NB4 (cell line): ENCODE data around the gene HOXA6.

Experiments
- DNase-seq: peaks from one replicate; pipeline ENCODE4 v3.0.0; 2010; ENCODE audit warnings: low read depth
- H3K4me3 ChIP-seq: one replicate; pipeline ENCODE4 v1.5.1; 2011; ENCODE audit warnings: mild to moderate bottlenecking, low read depth, low read length, moderate library complexity
- MYC ChIP-seq: IDR thresholded peaks from 2 replicates; pipeline ENCODE4 v1.6.1; 2011; ENCODE audit warnings: low read depth, low read length
- POLR2A ChIP-seq: IDR thresholded peaks from 2 replicates; pipeline ENCODE4 v1.6.1; 2011; ENCODE audit warnings: mild to moderate bottlenecking; ENCODE audit not compliant: insufficient read length; ENCODE audit errors: extremely low read depth
- TF ChIP-seq, protein P1 (sequence below): IDR thresholded peaks from 2 replicates; pipeline ENCODE4 v1.6.1; 2011; ENCODE audit warnings: low read depth, low read length
- TF ChIP-seq, protein P2 (sequence below): IDR thresholded peaks from one replicate; pipeline ENCODE4 v1.5.1; 2012; ENCODE audit warnings: low read depth, low read length

HOXA6 gene

DNA sequence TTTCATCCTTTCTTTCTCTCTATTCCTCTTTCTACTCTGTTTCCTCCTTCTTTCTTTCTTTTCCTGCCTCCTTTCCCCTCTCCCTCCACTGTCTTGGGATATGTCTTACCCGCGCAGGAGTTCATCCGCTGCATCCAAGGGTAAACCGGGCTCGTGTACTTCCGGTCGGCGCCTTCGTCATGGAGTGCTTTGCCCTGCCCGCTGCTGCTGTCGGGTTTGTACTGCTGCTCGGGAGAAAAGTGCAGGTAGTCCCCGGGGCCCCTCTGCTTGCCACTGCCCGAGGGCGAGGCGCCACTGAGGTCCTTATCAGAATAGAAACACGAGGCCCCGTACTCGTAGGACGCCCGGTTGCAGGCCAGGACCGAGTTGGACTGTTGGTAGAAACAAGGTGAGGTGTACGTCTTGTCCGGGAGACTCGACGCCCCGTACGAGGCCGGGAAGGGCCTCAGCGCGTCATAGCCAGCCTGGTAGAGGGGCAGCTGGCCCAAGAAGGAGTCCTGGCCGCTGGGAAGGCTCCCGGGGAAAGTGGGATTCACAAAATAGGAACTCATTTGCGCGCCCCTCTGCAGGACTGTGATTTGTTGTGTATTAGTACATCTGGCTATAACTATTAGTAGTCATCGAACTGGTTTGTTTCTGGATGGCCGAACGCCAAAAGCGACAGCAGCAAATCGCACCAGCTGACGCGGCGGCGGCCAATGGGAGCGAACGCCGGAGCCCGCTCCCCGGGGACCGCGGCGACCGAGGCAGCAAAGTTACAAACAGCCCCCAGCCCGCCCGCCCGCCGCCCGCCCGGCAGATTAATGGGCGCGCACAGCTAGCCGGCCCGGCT lies at the start of gene HOXA6:
TSS of gene HOXA6 (minus strand) at position 576 of the 832 bp plus-strand sequence. CDS start at position 551, 25 bp downstream.
- H3K4me3 ChIP-seq = peak within 1 kb of the TSS; percentile 13
- TF ChIP-seq, protein P1, sequence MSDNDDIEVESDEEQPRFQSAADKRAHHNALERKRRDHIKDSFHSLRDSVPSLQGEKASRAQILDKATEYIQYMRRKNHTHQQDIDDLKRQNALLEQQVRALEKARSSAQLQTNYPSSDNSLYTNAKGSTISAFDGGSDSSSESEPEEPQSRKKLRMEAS = no peak
- no peak for TF ChIP-seq POLR2A
- TF ChIP-seq MYC = no peak
- TF ChIP-seq, protein P2, sequence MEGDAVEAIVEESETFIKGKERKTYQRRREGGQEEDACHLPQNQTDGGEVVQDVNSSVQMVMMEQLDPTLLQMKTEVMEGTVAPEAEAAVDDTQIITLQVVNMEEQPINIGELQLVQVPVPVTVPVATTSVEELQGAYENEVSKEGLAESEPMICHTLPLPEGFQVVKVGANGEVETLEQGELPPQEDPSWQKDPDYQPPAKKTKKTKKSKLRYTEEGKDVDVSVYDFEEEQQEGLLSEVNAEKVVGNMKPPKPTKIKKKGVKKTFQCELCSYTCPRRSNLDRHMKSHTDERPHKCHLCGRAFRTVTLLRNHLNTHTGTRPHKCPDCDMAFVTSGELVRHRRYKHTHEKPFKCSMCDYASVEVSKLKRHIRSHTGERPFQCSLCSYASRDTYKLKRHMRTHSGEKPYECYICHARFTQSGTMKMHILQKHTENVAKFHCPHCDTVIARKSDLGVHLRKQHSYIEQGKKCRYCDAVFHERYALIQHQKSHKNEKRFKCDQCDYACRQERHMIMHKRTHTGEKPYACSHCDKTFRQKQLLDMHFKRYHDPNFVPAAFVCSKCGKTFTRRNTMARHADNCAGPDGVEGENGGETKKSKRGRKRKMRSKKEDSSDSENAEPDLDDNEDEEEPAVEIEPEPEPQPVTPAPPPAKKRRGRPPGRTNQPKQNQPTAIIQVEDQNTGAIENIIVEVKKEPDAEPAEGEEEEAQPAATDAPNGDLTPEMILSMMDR = no peak
- no peak for DNase-seq

DNA sequence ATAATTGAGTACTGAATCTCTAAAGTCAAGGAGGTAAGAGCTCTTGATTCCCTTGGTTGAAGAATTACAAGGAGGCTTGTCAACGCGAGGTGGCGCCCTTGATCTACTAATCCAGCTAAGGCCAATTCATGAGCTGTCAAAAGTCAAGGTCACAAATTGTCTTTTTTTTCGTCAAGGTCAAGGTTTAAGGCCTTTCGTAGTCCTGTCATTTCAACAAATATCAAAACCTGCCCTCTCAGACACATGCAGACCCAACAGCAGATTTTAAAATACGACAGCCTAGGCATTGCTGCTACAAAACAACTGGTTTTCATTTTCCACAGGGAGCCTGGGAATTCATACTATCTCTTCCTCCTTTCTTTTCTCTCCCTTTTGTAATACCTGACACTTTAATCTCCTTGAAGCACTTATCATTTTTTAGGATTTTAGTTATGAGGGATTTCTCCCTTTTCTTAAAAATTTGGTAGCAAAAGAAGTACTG lies 48.8 kb upstream of the HOXA6 start:
- peak; percentile 94 for DNase-seq
- TF ChIP-seq, protein P2 = peak; percentile 83
- TF ChIP-seq, protein P1 = no peak
- no peak for TF ChIP-seq MYC
- H3K4me3 ChIP-seq = peak overlapping the region; percentile 82

DNA sequence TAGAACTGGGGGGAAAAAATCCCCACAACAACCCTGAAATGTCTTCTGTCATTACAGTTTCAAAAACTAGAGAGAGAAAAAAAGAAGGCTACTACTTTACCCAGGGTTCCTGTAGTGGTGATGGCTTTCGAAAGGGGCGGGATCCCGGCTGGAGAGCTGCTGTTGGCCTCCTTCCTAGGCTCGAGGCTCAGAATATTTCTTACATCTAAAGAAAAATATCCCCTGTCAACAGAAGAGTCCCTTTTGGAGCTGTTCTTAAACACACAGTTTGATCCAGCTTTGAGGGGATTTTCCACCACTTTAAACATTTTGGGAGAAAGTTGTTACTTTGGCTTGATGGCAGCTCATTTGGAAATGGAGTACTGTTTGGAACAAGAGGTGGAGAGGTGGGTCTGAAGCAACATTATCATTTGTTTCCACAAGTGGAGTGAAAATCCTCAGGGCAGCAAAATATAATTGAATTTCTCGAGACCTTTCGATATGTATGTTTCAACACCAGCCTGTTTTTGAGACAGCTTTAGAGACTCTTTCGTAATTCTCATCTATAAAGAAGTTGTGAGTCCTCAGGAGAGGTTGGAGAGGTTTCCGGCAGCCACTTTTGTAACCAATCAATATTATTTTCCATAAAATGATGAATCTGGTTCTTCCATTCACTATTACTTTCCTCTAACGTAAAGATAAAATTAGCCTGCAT lies 47.3 kb upstream of the HOXA6 start:
- TF ChIP-seq, protein P2 = no peak
- peak; percentile 23; the same call in 1 of the 2 replicates for TF ChIP-seq MYC
- peak; percentile 65 for DNase-seq
- H3K4me3 ChIP-seq = peak overlapping the region; percentile 39

DNA sequence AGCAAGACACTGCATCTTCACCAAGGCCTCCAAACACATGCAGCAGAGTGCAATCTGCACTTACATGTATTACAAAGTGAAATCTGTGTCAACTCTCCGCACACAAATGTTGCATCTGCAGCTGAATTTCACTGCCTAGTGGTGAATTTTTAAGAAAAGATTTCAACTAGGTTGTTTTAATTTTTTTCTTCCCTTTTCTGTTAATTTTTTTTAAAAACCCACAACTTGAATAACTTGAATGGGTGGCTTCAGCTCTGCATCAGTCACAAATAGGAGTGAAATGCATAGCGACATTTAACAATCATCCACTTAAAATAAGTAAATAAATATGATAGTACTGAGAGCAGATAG lies 46.4 kb upstream of the HOXA6 start:
- TF ChIP-seq, protein P2 = no peak
- TF ChIP-seq, protein P1 = no peak
- TF ChIP-seq MYC (no peak), POLR2A (no peak)
- H3K4me3 ChIP-seq = no peak overlapping the region
- DNase-seq = no peak

DNA sequence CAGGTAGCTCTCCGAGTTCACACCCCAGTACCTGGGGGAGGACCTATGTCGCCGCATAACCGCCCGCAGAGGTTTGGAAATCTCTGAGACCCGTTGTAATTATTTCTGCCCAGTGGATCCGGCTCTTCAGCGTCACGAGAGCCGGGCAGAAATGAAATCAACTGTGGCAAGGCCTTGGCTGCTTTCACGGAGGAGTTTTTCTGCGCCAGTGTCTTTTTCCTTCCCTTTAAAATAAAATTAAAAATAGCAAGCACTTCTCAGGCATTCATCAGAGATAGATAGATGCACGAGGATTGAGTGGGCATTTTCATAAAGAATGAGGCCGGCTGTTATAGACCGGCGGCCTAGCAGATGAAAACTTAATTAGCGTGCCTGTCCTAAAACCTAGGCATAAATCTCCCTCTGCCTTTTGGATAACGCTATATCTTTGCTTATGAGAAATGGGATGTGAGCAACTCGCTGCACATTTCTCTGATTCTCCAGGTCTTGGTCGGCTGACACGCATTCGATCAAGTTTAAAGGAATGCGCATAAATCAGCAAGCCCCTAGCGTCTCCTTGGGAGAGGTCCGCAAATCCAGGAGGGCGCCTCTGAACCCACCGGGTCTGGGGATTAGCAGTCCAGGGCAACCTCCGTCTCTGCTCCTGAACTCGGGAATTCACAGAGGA lies 45.9 kb upstream of the HOXA6 start:
- DNase-seq = no peak
- TF ChIP-seq MYC (no peak), POLR2A (no peak)
- TF ChIP-seq, protein P2 = no peak
- TF ChIP-seq, protein P1 = no peak
- no peak overlapping the region for H3K4me3 ChIP-seq
